Superior temporal gyrus (tissue), 1 donor: Measurements from ENCODE around the gene TIGD1.
"Not testable (repeated sequence)": the region's sequence is repeated elsewhere in the genome, so short reads cannot be mapped to it uniquely, and the experiment has no call there.

Experiments
- DNase-seq: peaks from one replicate; pipeline ENCODE4 v3.0.0-alpha.2; 2016; ENCODE audit errors: extremely low spot score

TIGD1 gene

GRCh38 chr2:232570481-232570880, 20.1 kb upstream of the TIGD1 start:
- not testable (repeated sequence) for DNase-seq

GRCh38 chr2:232569541-232569940, 19.2 kb upstream of the TIGD1 start:
- no peak for DNase-seq

- DNase-seq = no peak
Observed at GRCh38 chr2:232568161-232568560, 17.8 kb upstream of the TIGD1 start.

GRCh38 chr2:232567721-232568120, 17.4 kb upstream of the TIGD1 start:
- DNase-seq = no peak

- no peak for DNase-seq
Observed at GRCh38 chr2:232563580-232563979, 13.2 kb upstream of the TIGD1 start.

GRCh38 chr2:232562515-232563151, 12.3 kb upstream of the TIGD1 start:
- no peak for DNase-seq

GRCh38 chr2:232556426-232556825, 6.1 kb upstream of the TIGD1 start:
- no peak for DNase-seq

GRCh38 chr2:232551776-232552175, 1.4 kb upstream of the TIGD1 start:
- no peak for DNase-seq

- no peak for DNase-seq
Observed at GRCh38 chr2:232551250-232551638, 887 bp upstream of the TIGD1 start.

GRCh38 chr2:232549655-232550353, 553 bp downstream of the TIGD1 start:
- no peak for DNase-seq

- DNase-seq = no peak
Observed at GRCh38 chr2:232547991-232548390, 2.4 kb downstream of the TIGD1 start.

- DNase-seq = no peak
Observed at GRCh38 chr2:232545511-232546375, 4.6 kb downstream of the TIGD1 start.

- no peak for DNase-seq
Observed at GRCh38 chr2:232544674-232545073, 5.7 kb downstream of the TIGD1 start.

- DNase-seq = no peak
Observed at GRCh38 chr2:232543928-232544631, 6.3 kb downstream of the TIGD1 start.

GRCh38 chr2:232543491-232543890, 6.9 kb downstream of the TIGD1 start:
- no peak for DNase-seq

- no peak for DNase-seq
Observed at GRCh38 chr2:232542715-232543467, 7.5 kb downstream of the TIGD1 start.

GRCh38 chr2:232541961-232542714, 8.2 kb downstream of the TIGD1 start:
- DNase-seq = no peak

GRCh38 chr2:232541195-232541960, 9.0 kb downstream of the TIGD1 start:
- DNase-seq = no peak

GRCh38 chr2:232540441-232541041, 9.8 kb downstream of the TIGD1 start:
- no peak for DNase-seq
